ENCODE data around the gene YEATS2.

DNA sequence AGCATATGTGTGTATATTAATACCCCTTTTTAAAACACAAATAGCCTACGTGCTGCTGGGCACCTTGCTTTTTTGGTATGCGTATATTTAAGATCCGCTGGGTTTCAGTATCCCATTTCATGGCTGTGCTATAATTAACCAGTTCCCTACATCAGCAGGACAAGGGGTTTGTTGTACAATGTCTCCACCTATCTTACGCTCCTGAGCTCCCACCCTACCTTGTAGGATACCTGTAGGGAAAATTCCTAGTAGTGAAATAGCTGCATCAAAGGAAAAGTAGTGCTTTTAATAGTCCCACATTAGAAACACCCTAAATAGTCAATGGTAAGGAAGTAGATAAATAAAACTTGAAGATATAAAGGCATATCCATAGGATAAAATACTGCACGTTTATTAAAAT, 126.4 kb downstream of the YEATS2 start:
- TF ChIP-seq, protein P1, sequence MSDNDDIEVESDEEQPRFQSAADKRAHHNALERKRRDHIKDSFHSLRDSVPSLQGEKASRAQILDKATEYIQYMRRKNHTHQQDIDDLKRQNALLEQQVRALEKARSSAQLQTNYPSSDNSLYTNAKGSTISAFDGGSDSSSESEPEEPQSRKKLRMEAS (IDR thresholded peaks at IDR 0.05; ENCODE audit: low read depth) = no peak
- TF ChIP-seq SMC3 (IDR thresholded peaks at IDR 0.05; ENCODE audit: low read depth, low read length) (no peak), GABPA (IDR thresholded peaks at IDR 0.05; ENCODE audit: low read depth) (no peak), MEF2A (IDR thresholded peaks at IDR 0.05; ENCODE audit: borderline replicate concordance, low read depth) (no peak), EP300 (IDR thresholded peaks at IDR 0.05; ENCODE audit: borderline replicate concordance in 1 of 2, low read depth in 1 of 2, low read length in 1 of 2) (no peak), EZH2phosphoT487 (IDR thresholded peaks at IDR 0.05; ENCODE audit: borderline replicate concordance, low read depth) (no peak), SIN3A (IDR thresholded peaks at IDR 0.05; ENCODE audit: borderline replicate concordance, low read depth, low read length) (no peak), FOXM1 (IDR thresholded peaks at IDR 0.05; ENCODE audit: low read depth) (no peak)
- TF ChIP-seq, protein P2, sequence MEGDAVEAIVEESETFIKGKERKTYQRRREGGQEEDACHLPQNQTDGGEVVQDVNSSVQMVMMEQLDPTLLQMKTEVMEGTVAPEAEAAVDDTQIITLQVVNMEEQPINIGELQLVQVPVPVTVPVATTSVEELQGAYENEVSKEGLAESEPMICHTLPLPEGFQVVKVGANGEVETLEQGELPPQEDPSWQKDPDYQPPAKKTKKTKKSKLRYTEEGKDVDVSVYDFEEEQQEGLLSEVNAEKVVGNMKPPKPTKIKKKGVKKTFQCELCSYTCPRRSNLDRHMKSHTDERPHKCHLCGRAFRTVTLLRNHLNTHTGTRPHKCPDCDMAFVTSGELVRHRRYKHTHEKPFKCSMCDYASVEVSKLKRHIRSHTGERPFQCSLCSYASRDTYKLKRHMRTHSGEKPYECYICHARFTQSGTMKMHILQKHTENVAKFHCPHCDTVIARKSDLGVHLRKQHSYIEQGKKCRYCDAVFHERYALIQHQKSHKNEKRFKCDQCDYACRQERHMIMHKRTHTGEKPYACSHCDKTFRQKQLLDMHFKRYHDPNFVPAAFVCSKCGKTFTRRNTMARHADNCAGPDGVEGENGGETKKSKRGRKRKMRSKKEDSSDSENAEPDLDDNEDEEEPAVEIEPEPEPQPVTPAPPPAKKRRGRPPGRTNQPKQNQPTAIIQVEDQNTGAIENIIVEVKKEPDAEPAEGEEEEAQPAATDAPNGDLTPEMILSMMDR (IDR thresholded peaks at IDR 0.05) = no peak

Data from SK-N-SH (cell line).